Stimulated activated naive CD4-positive, alpha-beta T cell (primary cell): Measurements from ENCODE around the gene LAIR2.

Experiments
- DNase-seq, 6 experiments: peaks; one replicate each; lab custom pipeline; 2025; lab: John Stamatoyannopoulos, UW

LAIR2 gene

DNA sequence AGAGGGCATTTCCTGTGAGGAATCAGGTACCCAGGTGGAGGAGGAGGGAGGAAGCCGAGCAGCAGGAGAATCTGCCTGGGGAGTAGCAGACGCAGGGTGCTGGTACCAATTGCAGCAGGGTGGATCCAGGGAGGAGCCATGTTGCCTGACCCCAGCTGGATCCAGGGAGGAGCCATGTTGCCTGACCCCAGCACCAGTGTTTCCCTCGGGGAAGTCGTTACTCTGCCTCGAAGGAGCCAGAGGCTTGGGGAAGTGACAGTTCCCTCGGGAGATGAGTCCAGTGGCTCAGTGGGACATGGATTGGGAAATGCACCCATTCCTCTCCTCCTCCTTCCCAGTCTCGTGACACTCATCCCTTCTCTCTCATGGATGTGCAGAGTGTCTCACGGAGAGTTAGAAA lies 31.5 kb downstream of the LAIR2 start:
- no peak for DNase-seq

GRCh38 chr19:54535601-54536000 lies 33.0 kb downstream of the LAIR2 start:
- no peak for DNase-seq

DNA sequence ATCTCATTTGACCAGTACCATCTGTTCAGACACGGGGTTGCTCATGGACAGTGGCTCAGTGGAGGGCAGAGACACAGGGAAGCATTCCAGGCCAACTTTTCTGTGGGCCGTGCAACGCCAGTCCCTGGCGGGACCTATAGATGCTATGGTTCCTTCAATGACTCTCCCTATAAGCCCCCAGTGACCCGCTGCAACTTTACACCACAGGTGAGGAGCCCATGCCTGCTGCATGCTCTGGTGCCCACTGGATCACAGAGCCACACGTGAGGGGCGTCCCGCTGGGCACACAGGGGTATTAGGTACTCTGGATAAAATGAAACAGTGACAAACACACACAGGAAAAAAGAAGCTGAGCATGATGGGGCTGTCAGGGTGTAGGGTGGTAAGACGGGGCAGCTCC lies 34.3 kb downstream of the LAIR2 start:
- no peak for DNase-seq

GRCh38 chr19:54541712-54542111 lies 39.1 kb downstream of the LAIR2 start:
- DNase-seq = no peak

GRCh38 chr19:54548806-54549205 lies 46.2 kb downstream of the LAIR2 start:
- no peak for DNase-seq

DNA sequence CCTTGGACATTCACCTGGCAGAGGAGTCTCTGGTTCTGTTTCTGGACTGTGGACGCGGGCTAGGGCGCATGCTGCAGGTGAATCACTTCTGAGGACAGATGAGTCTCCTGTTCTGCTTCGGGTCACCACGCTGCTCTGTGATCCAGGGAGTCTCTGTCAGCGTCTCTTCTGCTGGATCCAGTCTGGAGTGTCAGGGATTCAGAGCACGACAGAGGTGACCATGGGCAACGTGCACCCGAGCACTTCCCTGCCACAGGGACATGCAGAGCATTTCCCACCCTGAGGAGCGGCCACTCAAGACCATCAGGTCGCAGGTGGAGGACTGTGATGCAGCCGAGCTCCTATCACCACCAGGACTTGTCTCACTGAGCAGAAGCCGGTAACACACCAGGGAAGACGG lies 46.6 kb downstream of the LAIR2 start:
- no peak for DNase-seq

- no peak for DNase-seq
Measured at GRCh38 chr19:54551293-54551692, 48.7 kb downstream of the LAIR2 start.

DNA sequence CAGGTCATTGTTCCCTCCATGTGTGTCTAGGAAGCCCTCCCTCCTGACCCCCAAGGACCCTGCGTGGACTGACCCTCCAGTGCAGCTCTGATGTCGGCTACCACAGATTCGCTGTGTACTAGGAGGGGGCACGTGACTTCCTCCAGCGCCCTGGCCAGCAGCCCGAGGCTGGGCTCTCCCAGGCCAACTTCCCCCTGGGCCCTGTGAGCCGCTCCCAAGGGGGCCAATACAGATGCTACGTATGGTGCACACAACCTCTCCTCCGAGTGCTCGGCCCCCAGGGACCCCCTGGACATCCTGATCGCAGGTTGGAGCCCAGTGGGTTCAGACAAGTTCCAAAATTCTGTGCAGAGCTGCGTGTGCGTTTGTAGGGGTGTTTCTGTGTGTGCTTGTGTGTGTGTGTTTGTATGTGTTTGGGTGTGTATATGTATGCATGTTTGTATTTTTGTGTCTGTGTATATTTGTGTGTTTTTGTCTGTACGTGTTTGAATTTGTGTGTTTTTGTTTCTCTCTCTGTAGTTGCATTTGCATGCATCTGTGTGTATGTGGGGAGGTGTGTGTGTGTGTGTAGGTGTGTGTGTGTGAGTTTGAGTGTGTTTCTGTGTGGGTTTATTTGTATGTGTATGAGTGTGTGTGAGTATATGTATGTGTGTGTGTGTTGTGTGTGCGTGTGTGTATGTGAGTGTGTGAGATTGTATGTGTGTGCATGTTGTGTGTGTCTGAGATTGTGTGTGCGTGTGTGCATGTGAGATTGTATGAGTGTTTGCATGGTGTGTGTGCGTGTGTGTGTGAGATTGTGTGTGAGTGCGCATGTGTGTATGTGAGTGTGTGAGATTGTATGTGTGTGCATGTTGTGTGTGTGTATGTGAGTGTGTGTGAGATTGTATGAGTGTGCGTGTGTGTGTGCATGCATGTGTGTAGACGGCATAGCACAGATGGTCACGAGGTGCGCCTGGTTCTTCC lies 49.6 kb downstream of the LAIR2 start:
- no peak for DNase-seq

DNA sequence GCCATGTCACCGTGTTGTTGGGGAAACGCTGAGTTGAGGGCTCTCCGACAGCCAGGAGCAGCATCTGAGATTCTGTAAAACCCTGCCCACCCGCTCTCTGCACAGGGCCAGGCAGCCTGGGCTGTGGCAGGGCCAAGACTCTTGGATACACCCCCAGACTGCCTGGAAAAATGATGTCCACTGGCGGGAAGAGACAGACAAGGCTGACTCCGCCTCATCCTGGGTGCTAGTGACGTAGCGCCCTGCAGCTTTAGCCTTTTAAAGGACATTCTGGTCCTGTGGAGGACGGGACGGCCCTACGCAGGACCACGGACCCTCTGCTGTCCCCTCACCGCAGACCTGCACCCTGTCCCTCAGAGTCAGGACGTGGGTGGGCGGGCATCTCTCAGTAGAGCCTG lies 50.3 kb downstream of the LAIR2 start:
- DNase-seq = no peak

- DNase-seq = no peak
Measured at GRCh38 chr19:54554006-54554405, 51.4 kb downstream of the LAIR2 start.

DNA sequence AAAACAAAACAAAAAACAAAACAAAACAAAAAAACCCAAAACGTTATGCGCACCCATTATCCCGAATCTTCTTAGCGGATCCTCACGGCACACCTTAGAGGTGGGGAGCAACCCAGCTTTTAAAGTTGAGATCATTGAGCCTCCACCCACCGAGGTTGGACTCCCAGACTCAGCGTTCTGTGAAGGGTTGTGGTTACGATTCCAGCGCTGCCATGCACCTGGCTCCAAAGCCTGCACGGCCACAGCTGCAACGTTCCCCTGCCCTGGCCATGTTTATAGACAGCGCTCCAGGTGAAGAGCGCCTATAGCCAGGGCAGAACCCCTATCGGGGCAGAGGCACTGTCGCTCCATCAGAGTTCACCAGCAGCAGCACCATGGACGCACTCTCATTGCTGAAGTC lies 52.3 kb downstream of the LAIR2 start:
- DNase-seq = no peak

DNA sequence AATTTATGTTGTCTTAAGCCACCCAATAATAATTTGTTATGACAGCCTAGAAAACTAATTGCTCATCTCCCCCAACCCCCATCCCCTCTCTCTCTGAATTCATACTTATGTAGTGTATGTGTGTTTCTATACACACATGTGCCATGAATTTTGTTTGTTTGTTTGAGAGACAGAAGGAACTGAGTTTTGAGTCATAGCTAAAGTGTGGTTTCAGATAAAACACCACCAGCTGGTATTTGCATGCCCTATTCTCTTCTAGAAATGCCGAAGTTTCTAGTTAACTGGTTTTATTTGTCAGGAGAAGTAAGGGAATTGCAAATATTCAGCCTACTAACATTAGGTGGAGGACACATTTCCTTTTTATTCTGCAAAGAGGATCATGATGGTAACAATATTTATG lies 53.6 kb downstream of the LAIR2 start:
- no peak for DNase-seq

- DNase-seq = no peak
Measured at GRCh38 chr19:54558339-54558738, 55.7 kb downstream of the LAIR2 start.
